B cell (primary cell): ENCODE data around the gene ARHGAP22. TPM values are rescaled to one million over a fixed set of nuclear protein-coding genes. Genes with fewer than 3 reads are reported as not detected.

Source experiments
- ATAC-seq: fragments of 200-7000 bp; cut with Tn5 transposase; one replicate; pipeline ENCODE4 v1.10.0; 2021; ENCODE audit warnings: low read depth, mild to moderate bottlenecking, moderate number of reproducible peaks, moderate library complexity
- CTCF ChIA-PET: fragments of 350-600 bp; sonication (Branson Sonifier 250); formaldehyde crosslinking; loops from one replicate; lab custom pipeline; 2021; ENCODE audit warnings: antibody characterized with exemption, inconsistent platforms; lab: Charles Lee
- POLR2A ChIA-PET: fragments of 350-600 bp; sonication (Branson Sonifier 250); formaldehyde crosslinking; loops from one replicate; lab custom pipeline; 2021; ENCODE audit warnings: antibody characterized with exemption; lab: Charles Lee
- DNase-seq: peaks from one replicate; pipeline ENCODE4 v3.0.0; 2013
- H2AFZ ChIP-seq: 2 replicates; pipeline ENCODE4 v1.6.1; 2012; ENCODE audit warnings: mild to moderate bottlenecking, low read depth, low read length; ENCODE audit not compliant: insufficient read depth, poor library complexity, severe bottlenecking
- H3K27ac ChIP-seq, 2 donors: 1 replicate in 1 of 2; 2 replicates in 1 of 2; pipeline ENCODE4 v1.5.1; 2012 to 2013; ENCODE audit warnings: low read length in 2 of 2, mild to moderate bottlenecking in 2 of 2, moderate library complexity in 1 of 2
- H3K27me3 ChIP-seq, 4 experiments: fragments of 200-600 bp in 1 of 4; sonication (generic) in 1 of 4; replicated peaks in 1 of 4; 1 replicate in 2 of 4; 2 replicates in 2 of 4; pipeline versions ENCODE4 v1.6.1 to v1.7.0; 2013 to 2016; ENCODE audit warnings: low read length in 3 of 4, mild to moderate bottlenecking in 2 of 4, mixed read lengths in 1 of 4, moderate library complexity in 1 of 4; ENCODE audit not compliant: insufficient read depth in 4 of 4, control insufficient read depth in 3 of 4; ENCODE audit errors: control extremely low read depth in 1 of 4
- H3K36me3 ChIP-seq, 2 experiments: replicated peaks in 1 of 2; 1 replicate in 1 of 2; 2 replicates in 1 of 2; pipeline versions ENCODE4 v1.6.1 to v1.7.1; 2013; ENCODE audit warnings: low read length in 1 of 2; ENCODE audit not compliant: insufficient read depth in 2 of 2, control insufficient read depth in 1 of 2; ENCODE audit errors: control extremely low read depth in 1 of 2, extremely low read depth in 1 of 2
- H3K4me1 ChIP-seq, 2 donors: fragments of 200-600 bp in 1 of 2; sonication (generic) in 1 of 2; 1 replicate in 1 of 2; 2 replicates in 1 of 2; pipeline versions ENCODE4 v1.5.1 to v1.6.1; 2013 to 2017; ENCODE audit warnings: low read length in 2 of 2; ENCODE audit not compliant: control insufficient read depth in 2 of 2, insufficient read depth in 2 of 2
- H3K4me2 ChIP-seq: replicated peaks from 2 replicates; pipeline ENCODE3; 2012; ENCODE audit warnings: mild to moderate bottlenecking, low read depth, low read length; ENCODE audit not compliant: poor library complexity, severe bottlenecking
- H3K4me3 ChIP-seq, 5 experiments: fragments of 200-600 bp in 1 of 5; sonication (generic) in 1 of 5; 1 replicate in 3 of 5; 2 replicates in 2 of 5; pipeline versions ENCODE4 v1.5.1 to v1.7.0; 2011 to 2016; ENCODE audit warnings: low read length in 4 of 5, mild to moderate bottlenecking in 4 of 5, low read depth in 2 of 5, control low read depth in 1 of 5, moderate library complexity in 1 of 5; ENCODE audit not compliant: insufficient read depth in 1 of 5; ENCODE audit errors: control extremely low read depth in 1 of 5, extremely low read depth in 1 of 5
- H3K79me2 ChIP-seq: fragments of 200-600 bp; sonication (generic); one replicate; pipeline ENCODE4 v1.6.0; 2016; ENCODE audit warnings: low read length; ENCODE audit not compliant: control insufficient read depth, insufficient read depth
- H3K9ac ChIP-seq: fragments of 200-600 bp; sonication (generic); 2 replicates; pipeline ENCODE4 v1.6.1; 2017; ENCODE audit warnings: mild to moderate bottlenecking, low read length, moderate library complexity
- H3K9me3 ChIP-seq, 3 donors: one replicate each; pipeline versions ENCODE4 v1.6.1 to v1.7.1; 2013; ENCODE audit warnings: low read length in 2 of 3; ENCODE audit not compliant: control insufficient read depth in 2 of 3, insufficient read depth in 1 of 3; ENCODE audit errors: control extremely low read depth in 1 of 3
- H4K20me1 ChIP-seq: 2 replicates; pipeline ENCODE4 v1.6.0; 2012; ENCODE audit warnings: mild to moderate bottlenecking, low read length; ENCODE audit not compliant: insufficient read depth, control insufficient read depth, poor library complexity, severe bottlenecking
- H3K27ac Mint-ChIP-seq: one replicate; pipeline ENCODE4 v1.8.0; 2021; ENCODE audit warnings: mixed read lengths
- H3K27me3 Mint-ChIP-seq: one replicate; pipeline ENCODE4 v1.8.0; 2021; ENCODE audit warnings: mixed read lengths
- H3K4me1 Mint-ChIP-seq: one replicate; pipeline ENCODE4 v1.8.0; 2021; ENCODE audit warnings: mixed read lengths
- H3K4me3 Mint-ChIP-seq: one replicate; pipeline ENCODE4 v1.8.0; 2021; ENCODE audit warnings: mixed read lengths
- H3K9me3 Mint-ChIP-seq: one replicate; pipeline ENCODE4 v1.8.0; 2022; ENCODE audit warnings: mixed read lengths; ENCODE audit not compliant: insufficient read depth
- CTCF ChIP-seq: fragments of 200-600 bp; IDR thresholded peaks from one replicate; pipeline ENCODE4 v1.8.0; 2022; ENCODE audit warnings: antibody characterized with exemption, mild to moderate bottlenecking
- EZH2 ChIP-seq: IDR thresholded peaks from 2 replicates; pipeline ENCODE4 v1.6.1; 2012; ENCODE audit warnings: borderline replicate concordance, low read depth, mild to moderate bottlenecking, moderate library complexity, low read length; ENCODE audit not compliant: insufficient read depth, poor library complexity, severe bottlenecking
- WGBS: methylation state at CpG from one replicate; pipeline ENCODE4 v1.1.5; 2013; ENCODE audit warnings: missing lambda C conversion rate; ENCODE audit not compliant: insufficient coverage; 5-methylcytosine and 5-hydroxymethylcytosine counted together
- intact Hi-C: fragments of 100-400 bp; cut with micrococcal nuclease; formaldehyde crosslinking; loops from one replicate; pipeline ENCODE4 v1.10.0; 2022
- polyA plus RNA-seq: library from polyadenylated mRNA; depleted of rRNA; stranded (reverse); fragments of >200 nt; gene quantifications from 2 replicates; pipeline ENCODE4 v1.2.3, GENCODE V29; 2012
- total RNA-seq, 2 donors: library from RNA; stranded (reverse); fragments of 120-200 nt in 1 of 2; gene quantifications; 1 replicate in 1 of 2; 2 replicates in 1 of 2; pipeline versions ENCODE4 v1.2.3 to v1.2.4, GENCODE V29; 2013 to 2022

The ARHGAP22 gene
- total and polyA plus RNA-seq, 2 donors (not counting 1 experiment from before 2014, with no cell fraction given): 1.9 to 2.0 TPM

- Mint-ChIP-seq H3K9me3 (no peaks in the 10 kb centered on the region), H3K27me3 (peaks cover 13% of the 10 kb centered on the region), H3K4me3 (no peak overlapping the region), H3K27ac (no peak overlapping the region), H3K4me1 (peaks cover 7% of the 10 kb centered on the region)
- Histone ChIP-seq H3K4me2 (no peak overlapping the region), H3K27me3 (peaks cover 0 to 2% (median 0%) of the 10 kb centered on the region in 4 experiments), H4K20me1 (no peaks in the 10 kb centered on the region), H3K4me1 (peaks cover 0 to 3% of the 10 kb centered on the region in 2 donors), H3K9me3 (peaks cover 0 to 4% (median 0%) of the 10 kb centered on the region in 3 donors), H3K36me3 (no peaks in the 10 kb centered on the region), H3K27ac (no peak overlapping the region), H3K79me2 (no peaks in the 10 kb centered on the region), H3K4me3 (no peak overlapping the region), H3K9ac (no peak overlapping the region), H2AFZ (no peak overlapping the region)
- ATAC-seq: no peak
- TF ChIP-seq CTCF (no peak), EZH2 (no peak)
- ChIA-PET CTCF (interaction anchor here (0.7 to 0.8 kb wide), 3 partner anchors 35 to 482 kb away, joined by 3 to 4 read pairs (median 3); no protein-coding TSS in a partner anchor), POLR2A (no interaction called here)
- 100% methylated on average over 1 of the region's 4 CpGs for WGBS
- intact Hi-C loops: no loop called here
- DNase-seq: no peak
These were observed 104.1 kb downstream of the ARHGAP22 start for GRCh38 chr10:48500771-48501170.

GRCh38 chr10:48498940-48499510 is 105.8 kb downstream of the ARHGAP22 start:
- Histone ChIP-seq H3K9ac (no peak overlapping the region), H3K36me3 (no peaks in the 10 kb centered on the region), H3K4me1 (peaks cover 0 to 3% of the 10 kb centered on the region in 2 donors), H3K27me3 (peaks cover 0 to 3% (median 2%) of the 10 kb centered on the region in 4 experiments), H2AFZ (no peak overlapping the region), H3K4me2 (no peak overlapping the region), H3K27ac (no peak overlapping the region), H3K9me3 (peaks cover 0 to 4% (median 0%) of the 10 kb centered on the region in 3 donors), H4K20me1 (no peaks in the 10 kb centered on the region), H3K4me3 (no peak overlapping the region), H3K79me2 (no peaks in the 10 kb centered on the region)
- Mint-ChIP-seq H3K9me3 (no peaks in the 10 kb centered on the region), H3K27me3 (peaks cover 28% of the 10 kb centered on the region), H3K27ac (no peak overlapping the region), H3K4me3 (no peak overlapping the region), H3K4me1 (peaks cover 14% of the 10 kb centered on the region)
- TF ChIP-seq CTCF (no peak), EZH2 (no peak)
- ChIA-PET POLR2A (no interaction called here), CTCF (no interaction called here)
- 80% methylated on average over 7 of the region's 11 CpGs for WGBS
- no peak for DNase-seq
- ATAC-seq: no peak
- intact Hi-C loops: no loop called here
